Fibroblast of the aortic adventitia (primary cell): ENCODE measurements around the gene BLMH. TPM values are rescaled to one million over a fixed set of nuclear protein-coding genes. Genes with fewer than 3 reads are reported as not detected.

ENCODE experiments used
- DNase-seq: peaks from one replicate; pipeline ENCODE4 v3.0.0-alpha.2; 2010; ENCODE audit warnings: low read depth
- H3K4me3 ChIP-seq: 2 replicates; pipeline ENCODE4 v1.5.1; 2011; ENCODE audit warnings: low read depth, mild to moderate bottlenecking, control low read depth, low read length, moderate library complexity
- total RNA-seq: library from RNA; depleted of rRNA; stranded (reverse); fragments of >200 nt; gene quantifications from 2 replicates; pipeline ENCODE4 v1.2.3, GENCODE V29; 2012; ENCODE audit warnings: low replicate concordance
- TF ChIP-seq, protein P1 (sequence below): IDR thresholded peaks from 2 replicates; pipeline ENCODE4 v1.5.1; 2011; ENCODE audit warnings: mild to moderate bottlenecking, low read length, control low read depth, inconsistent platforms; ENCODE audit not compliant: insufficient read depth

BLMH gene
- total RNA-seq, 1 donor, result 30.5 TPM

- peak; percentile 54 for DNase-seq
- TF ChIP-seq, protein P1, sequence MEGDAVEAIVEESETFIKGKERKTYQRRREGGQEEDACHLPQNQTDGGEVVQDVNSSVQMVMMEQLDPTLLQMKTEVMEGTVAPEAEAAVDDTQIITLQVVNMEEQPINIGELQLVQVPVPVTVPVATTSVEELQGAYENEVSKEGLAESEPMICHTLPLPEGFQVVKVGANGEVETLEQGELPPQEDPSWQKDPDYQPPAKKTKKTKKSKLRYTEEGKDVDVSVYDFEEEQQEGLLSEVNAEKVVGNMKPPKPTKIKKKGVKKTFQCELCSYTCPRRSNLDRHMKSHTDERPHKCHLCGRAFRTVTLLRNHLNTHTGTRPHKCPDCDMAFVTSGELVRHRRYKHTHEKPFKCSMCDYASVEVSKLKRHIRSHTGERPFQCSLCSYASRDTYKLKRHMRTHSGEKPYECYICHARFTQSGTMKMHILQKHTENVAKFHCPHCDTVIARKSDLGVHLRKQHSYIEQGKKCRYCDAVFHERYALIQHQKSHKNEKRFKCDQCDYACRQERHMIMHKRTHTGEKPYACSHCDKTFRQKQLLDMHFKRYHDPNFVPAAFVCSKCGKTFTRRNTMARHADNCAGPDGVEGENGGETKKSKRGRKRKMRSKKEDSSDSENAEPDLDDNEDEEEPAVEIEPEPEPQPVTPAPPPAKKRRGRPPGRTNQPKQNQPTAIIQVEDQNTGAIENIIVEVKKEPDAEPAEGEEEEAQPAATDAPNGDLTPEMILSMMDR, result no peak
- H3K4me3 ChIP-seq, result no peak overlapping the region
Measured at GRCh38 chr17:30256756-30257506, 34.8 kb downstream of the BLMH start.

DNA sequence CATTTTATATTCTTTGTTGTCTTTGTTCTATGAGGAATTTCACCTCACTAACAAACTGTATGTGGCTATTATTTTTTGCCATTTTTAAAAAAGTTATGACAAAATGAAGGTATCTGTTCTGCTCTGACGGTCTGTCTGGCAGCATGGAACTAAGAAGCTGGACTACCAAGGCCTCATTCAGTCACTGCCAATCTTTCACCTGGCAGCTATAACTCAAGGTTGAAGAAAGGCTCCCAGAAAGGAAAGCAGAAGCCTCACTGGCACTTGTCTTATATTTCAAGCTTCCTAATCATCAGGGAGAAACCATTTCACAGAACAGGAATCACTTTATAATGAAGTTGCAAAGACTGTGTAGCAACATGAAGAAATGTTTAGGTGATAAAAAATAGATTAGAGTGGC lies 37.6 kb downstream of the BLMH start:
- no peak for DNase-seq
- no peak overlapping the region for H3K4me3 ChIP-seq
- TF ChIP-seq, protein P1, result no peak

DNA sequence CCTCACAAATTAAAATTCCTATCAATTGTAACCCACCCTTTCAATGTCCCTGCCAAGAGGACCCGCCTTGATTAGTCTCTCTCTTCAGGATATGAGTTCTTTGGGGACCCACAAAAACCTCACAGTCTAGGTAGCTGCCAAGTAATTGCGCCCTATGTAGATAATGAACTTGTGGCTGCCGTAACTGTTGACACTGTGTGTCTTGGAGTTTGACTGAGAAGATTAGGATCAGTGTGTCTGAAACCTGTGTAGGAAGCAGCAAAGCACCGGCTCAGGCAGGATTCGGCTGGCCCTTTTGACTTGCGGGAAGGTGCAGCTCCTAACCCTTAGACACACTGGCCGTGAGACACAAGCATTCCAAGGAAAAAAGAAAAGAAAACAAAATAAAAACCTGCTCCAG lies 38.4 kb downstream of the BLMH start:
- TF ChIP-seq, protein P1, result no peak
- no peak overlapping the region for H3K4me3 ChIP-seq
- no peak for DNase-seq

DNA sequence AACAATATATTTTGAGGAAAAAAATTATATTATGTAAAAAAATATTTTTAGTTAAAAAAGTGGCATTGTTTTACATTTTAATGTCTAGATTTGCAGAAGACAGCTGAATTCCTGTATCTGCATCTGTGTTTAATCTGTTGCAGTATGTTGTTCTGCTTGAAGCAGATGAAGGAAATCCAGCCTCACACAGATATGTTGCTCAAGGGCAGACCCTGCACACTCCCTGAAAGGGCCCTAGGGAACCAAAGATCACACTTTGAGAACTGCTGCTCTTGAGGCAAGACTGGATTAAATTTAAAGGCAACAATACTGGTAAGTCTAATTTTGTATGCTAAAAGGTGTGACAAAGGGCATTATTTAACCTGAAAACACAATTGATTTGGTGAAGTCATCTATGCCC lies 39.8 kb downstream of the BLMH start:
- H3K4me3 ChIP-seq, result no peak overlapping the region
- TF ChIP-seq, protein P1, result no peak
- peak; percentile 25 for DNase-seq

DNA sequence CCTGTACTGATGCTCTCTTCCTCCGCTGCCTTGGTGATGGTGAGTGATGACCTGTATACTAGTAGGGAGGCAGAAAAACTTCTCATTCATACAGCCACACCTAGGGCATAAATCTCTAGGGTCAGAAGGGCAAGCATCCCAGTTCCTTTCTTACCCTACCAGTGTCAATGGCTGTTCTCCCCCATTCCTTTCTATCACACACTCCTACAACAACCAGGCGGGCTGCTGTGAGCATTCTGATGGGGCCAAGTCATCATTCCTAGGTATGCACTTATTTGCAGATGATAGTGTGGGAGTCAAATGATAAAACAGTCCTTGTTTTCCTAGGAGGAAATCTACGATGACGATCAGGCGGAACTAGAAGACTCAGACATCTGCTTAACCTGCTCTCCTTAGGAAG lies 42.3 kb downstream of the BLMH start:
- no peak overlapping the region for H3K4me3 ChIP-seq
- DNase-seq, result no peak
- TF ChIP-seq, protein P1, result no peak

- peak; percentile 35 for DNase-seq
- no peak overlapping the region for H3K4me3 ChIP-seq
- TF ChIP-seq, protein P1, result no peak
Measured at GRCh38 chr17:30248786-30249185, 43.0 kb downstream of the BLMH start.

GRCh38 chr17:30246460-30246859 lies 45.3 kb downstream of the BLMH start:
- no peak overlapping the region for H3K4me3 ChIP-seq
- DNase-seq, result no peak
- TF ChIP-seq, protein P1, result no peak
